ENCODE results near the gene KLF11.

The KLF11 gene

GRCh38 chr2:10043256-10043905, at the start of gene KLF11:
KLF11 (plus strand) TSS chr2:10043550; CDS start chr2:10043717, 167 bp downstream.
- peak; percentile 91 for DNase-seq (ENCODE audit: low spot score)

DNA sequence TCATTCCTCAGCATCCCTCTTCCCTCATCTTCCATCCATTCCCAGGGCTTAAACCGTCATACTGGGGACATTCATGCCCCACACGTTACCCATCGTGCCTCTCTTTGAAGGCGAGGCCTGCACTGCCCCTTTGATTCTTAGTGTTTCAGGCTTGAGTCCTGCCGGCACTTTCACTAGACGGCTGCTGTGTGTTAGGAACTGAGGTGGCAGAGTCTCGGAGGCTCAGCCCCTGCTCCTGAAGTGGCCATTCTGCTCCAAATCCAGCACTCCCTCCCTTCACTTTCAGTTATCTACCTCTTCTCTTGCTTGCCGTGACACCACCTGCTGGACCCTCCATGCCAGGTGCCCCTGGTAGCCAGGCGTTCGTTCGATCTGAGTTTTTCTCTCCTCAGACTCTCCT, 48.9 kb upstream of the KLF11 start:
- DNase-seq (ENCODE audit: low spot score), result no peak

- no peak for DNase-seq (ENCODE audit: low spot score)
Observed at GRCh38 chr2:9995059-9995458, 48.3 kb upstream of the KLF11 start.

DNA sequence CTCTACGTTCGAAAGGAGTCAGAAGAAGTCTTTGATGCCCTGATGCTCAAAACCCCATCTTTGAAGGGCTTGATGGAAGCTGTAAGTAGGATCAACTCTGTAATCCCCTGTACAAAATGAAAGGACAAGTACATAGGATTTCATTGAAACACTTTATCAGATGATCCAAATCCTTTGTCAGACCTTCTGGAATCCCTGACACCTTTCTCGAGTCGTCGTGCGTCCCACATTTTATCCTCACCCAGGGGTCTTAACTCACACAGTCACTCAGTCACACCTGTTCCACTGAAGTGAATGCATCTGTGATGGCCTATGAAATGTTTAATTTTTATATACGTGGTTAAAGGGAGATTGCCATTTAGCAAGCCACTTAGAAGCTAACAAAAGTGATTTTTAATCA, 47.0 kb upstream of the KLF11 start:
- no peak for DNase-seq (ENCODE audit: low spot score)

DNA sequence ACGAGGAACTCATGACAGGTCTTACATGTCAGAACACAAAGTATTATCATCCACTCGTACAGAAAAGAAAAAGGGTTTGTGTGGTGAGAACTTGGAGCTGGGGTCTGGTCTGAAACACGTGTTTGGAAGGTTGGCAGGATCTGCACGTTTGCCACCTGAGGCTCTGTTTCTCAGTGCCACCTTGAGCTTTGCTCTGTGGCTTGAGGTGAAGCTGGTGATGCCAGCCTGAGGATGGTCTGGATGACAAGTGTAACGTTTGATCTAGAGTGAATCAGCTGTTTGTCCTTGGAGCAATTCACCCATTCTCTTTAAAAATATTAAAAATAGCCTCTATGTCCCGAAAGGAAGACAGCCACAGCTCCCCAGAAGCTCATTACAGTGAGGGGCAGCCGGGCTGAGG, 45.4 kb upstream of the KLF11 start:
- no peak for DNase-seq (ENCODE audit: low spot score)

DNA sequence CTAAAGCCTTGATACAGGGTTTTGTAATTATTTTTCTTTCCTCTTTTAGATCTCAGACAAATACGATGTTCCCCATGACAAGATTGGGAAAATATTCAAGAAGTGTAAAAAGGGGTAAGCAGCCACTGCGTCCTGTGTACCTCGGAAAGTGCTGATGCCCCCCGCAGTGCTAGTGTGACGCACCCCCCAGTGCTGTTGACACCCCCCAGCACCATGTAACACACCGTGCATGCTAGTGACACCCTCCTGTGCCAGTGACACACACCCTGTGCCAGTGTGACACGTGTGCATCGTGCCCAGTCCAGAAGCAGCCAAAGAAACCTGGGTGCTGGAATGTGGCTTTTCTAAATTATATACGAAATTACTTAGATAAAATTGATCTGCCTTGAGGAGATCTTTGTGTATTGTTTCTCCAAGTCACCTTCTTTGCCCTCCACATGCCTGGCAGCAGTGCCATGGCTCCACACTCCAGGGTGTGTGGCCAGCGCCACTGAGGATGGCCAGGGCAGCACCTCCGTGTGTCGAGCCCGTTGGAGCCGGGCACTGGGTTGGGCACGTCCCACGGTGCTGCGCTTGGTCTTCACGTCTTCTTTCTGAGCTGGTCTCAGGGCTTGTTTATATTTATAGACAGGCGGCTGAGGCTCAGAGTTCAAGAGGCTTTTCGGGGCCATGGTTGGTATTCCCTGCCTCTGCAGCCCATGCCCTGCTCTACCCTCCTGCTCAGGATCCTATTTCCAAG, 44.3 kb upstream of the KLF11 start:
- DNase-seq (ENCODE audit: low spot score), result no peak

GRCh38 chr2:9999693-10000092, 43.7 kb upstream of the KLF11 start:
- DNase-seq (ENCODE audit: low spot score), result no peak

DNA sequence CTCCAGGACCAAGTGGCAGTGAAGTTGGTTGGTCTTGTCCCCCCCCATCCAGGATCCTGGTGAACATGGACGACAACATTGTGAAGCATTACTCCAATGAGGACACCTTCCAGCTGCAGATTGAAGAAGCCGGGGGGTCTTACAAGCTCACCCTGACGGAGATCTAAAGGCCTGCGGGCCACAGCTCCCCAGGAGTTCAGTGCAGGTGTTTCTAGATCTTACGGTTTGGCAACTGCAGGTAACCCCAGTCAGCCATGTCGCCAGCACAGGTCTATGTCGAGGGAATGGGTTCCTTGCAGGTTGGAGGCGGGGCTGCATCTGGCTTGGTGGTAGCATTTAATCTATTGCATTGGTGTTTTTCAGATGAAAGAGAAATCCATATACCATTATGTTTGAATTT, 42.8 kb upstream of the KLF11 start:
- no peak for DNase-seq (ENCODE audit: low spot score)

DNA sequence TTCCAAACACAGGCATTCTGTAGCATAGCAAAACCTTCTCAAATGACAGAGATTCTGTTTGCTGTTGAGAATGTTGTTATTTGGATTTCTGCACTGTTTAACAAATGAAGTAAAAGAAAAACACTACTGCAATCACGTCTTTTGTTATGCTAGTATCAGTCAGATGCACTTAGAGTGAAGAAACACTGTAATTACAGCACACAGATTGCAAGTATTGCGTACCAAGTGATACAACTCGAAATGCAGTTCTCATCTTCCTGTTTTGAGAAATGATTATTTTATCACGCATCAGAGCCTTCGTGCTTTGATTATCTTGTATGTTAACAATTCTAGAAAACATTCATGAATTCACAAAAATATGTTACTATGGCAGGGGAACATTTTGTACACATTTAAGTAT, 41.8 kb upstream of the KLF11 start:
- DNase-seq (ENCODE audit: low spot score), result no peak

DNA sequence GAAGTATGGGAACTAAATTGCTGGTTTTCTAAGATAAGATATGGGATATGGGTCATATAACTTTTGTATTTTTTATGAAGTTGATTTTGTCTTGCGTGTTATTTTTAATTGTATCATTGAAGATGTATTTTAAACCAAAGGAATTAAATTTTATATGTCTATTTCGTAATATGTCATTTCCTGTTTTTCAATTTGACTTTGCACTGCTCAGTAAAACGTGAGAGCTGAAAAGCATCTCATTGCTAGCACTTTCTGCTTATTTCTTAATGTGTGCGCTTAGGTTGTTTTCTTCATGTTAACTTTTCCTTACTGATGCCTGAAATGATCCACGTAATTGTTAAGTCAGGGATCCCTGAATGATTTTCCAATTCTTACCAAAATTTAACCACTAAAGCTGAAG, 41.2 kb upstream of the KLF11 start:
- no peak for DNase-seq (ENCODE audit: low spot score)

DNA sequence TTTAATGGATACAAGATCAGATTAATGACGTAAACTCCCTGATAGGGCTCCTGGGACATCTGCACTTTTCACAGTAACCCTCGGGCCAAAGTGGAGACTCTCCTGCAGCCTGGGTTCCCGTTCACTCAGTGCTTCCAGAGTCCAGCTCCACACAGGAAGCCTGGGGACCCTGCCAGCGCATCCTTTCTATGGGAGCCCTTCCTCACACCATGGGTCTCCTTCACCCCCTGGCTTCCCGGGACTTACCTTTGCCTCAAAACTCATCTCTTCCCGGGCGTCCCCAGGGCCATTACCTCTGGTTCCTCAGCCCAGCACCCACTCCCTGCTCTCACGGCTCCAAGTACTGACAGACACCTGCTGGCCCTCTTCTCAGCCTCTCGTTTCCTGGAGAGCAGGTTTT, 40.7 kb upstream of the KLF11 start:
- no peak for DNase-seq (ENCODE audit: low spot score)

GRCh38 chr2:10003206-10004125, 39.9 kb upstream of the KLF11 start:
- DNase-seq (ENCODE audit: low spot score), result no peak

DNA sequence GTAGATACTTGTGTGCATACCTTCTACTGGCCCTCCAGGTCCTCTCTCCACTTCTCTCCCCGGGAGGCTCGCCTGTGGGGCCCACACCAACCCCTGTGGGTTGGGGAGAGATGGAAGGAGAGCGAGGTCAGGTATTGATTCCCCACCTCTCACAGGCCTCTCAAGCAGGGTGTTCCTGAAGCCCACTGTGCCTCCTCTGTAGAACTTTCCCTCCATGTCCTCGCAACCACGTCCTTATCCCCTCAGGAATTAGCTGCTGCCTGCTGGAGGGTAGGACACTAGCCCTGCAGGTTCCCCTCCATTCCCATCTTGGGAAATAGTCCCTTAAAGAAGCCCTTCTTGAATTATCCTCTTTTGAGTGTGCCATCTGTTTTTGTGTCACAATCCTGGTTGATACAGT, 38.9 kb upstream of the KLF11 start:
- no peak for DNase-seq (ENCODE audit: low spot score)

DNA sequence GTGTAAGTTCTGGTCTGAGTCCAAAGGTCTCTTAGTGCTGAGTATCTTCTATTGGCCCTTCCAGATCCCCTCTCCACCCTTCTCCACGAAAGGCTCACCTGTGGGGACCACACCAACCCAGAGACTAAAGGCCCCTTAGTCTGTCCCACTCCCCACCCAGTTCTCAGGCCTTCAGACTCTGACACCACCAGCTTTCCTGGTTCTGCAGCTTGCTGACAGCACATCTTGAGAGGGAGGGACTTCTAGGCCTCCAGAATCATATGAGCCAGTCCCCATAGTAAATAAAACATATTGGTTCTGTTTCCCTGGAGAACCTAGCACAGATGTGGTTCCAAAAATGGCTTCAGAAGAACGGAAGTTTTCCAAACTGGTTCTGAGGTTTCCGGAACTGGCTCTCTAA, 38.5 kb upstream of the KLF11 start:
- no peak for DNase-seq (ENCODE audit: low spot score)

- DNase-seq (ENCODE audit: low spot score), result no peak
Observed at GRCh38 chr2:10005461-10006235, 37.7 kb upstream of the KLF11 start.

DNA sequence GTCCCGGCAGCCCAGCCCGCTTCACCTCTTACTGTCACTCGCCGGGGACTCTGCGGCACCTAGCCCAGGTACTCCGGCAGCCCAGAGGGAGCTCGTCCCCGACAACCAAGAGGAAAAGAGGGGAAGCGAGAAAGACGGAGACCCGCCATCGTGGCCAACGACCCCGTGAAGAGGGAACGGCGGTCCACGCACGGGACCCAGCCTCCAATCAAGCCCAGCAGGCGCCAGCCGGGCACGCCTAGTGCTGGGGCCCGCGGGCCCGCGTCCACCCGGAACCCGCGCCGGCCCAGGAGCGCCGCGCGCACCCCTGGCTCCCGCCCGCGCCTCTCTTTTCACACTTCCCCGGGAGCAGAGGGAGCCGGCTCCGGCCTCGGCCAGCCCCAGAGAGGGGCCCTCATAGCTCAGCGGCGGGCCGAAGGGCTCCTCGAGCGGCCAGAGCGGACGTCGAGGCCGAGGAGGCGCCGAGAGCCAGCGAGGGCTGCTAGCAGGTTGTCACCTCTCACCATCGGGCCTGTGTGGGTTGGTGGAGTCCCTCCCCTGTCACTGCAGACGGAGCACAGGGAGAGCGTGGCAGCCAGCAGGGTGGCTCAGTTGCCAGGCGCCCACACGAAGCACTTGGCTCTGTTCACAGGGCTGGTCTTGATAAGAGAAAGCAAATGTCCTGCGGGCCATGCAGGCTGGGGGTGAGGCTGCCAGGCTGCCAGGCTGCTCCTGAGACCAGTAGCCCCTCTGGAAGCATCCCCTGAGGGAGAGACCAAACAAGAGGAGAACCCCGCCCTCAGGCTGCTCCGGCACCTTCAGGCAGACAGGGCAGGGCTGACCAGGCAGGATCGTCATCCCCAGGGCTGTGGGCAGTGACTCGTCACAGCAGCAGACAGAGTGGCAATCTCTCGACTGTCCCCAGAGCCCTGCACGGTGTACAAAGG, 36.9 kb upstream of the KLF11 start:
- DNase-seq (ENCODE audit: low spot score), result no peak

- DNase-seq (ENCODE audit: low spot score), result no peak
Observed at GRCh38 chr2:10007435-10007834, 35.9 kb upstream of the KLF11 start.

GRCh38 chr2:10007921-10008808, 35.2 kb upstream of the KLF11 start:
- DNase-seq (ENCODE audit: low spot score), result no peak

DNA sequence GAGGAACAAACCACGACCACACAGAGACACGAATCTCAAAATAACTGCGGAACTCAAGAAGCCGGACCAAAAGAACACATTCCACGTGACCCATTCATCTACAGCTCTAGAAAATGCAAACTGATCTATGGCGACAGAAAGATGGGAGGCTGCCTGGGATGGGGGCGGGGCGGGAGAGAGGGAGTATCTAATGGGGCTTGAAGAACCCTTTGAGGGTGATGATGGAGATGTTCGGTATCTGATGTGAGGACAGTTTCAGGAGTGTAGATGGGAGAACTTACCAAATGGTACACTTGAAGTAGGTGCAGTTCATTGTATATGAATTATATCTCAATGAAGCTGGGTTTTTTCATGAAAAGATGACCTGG, 34.6 kb upstream of the KLF11 start:
- no peak for DNase-seq (ENCODE audit: low spot score)

GRCh38 chr2:10009271-10009810, 34.0 kb upstream of the KLF11 start:
- no peak for DNase-seq (ENCODE audit: low spot score)

All from SW480 (cell line).